WTC11 (cell line): ENCODE results near the gene INVS.

Experiments used
- CREB1 ChIP-seq: sonication (generic); formaldehyde crosslinking; IDR thresholded peaks from 2 replicates; pipeline ENCODE4 v1.8.0; 2023; ENCODE audit warnings: mild to moderate bottlenecking, missing genetic modification reagents
- NFE2L1 ChIP-seq: sonication (generic); formaldehyde crosslinking; IDR thresholded peaks from 2 replicates; pipeline ENCODE4 v1.8.1; 2023; ENCODE audit warnings: missing genetic modification reagents
- NR1H2 ChIP-seq: sonication (generic); formaldehyde crosslinking; IDR thresholded peaks from 2 replicates; pipeline ENCODE4 v1.9.0; 2021; ENCODE audit warnings: mild to moderate bottlenecking, moderate library complexity, missing genetic modification reagents
- TCF7 ChIP-seq: sonication (generic); formaldehyde crosslinking; IDR thresholded peaks from 2 replicates; pipeline ENCODE4 v1.8.0; 2022; ENCODE audit warnings: mild to moderate bottlenecking, low read depth, missing genetic modification reagents, moderate library complexity
- ZNF121 ChIP-seq: sonication (generic); formaldehyde crosslinking; IDR thresholded peaks from 2 replicates; pipeline ENCODE4 v1.8.0; 2023; ENCODE audit warnings: missing genetic modification reagents
- TF ChIP-seq, protein P1 (sequence below): sonication (generic); formaldehyde crosslinking; IDR thresholded peaks from 2 replicates; pipeline ENCODE4 v1.8.0; 2022; ENCODE audit warnings: mild to moderate bottlenecking, missing genetic modification reagents
- TF ChIP-seq, protein P2 (sequence below): fragments of 200-600 bp; IDR thresholded peaks from 2 replicates; pipeline ENCODE4 v1.8.0; 2022; ENCODE audit warnings: antibody characterized with exemption
- TF ChIP-seq, protein P3 (sequence below): sonication (generic); formaldehyde crosslinking; conservative IDR thresholded peaks from 2 replicates; pipeline ENCODE4 v1.8.1; 2022; ENCODE audit warnings: mild to moderate bottlenecking, missing genetic modification reagents
- TF ChIP-seq, protein P4 (sequence below): fragments of 250-450 bp; sonication (Bioruptor Pico); IDR thresholded peaks from 2 replicates; pipeline ENCODE4 v2.1.2; 2022; ENCODE audit warnings: mild to moderate bottlenecking, moderate library complexity
- TF ChIP-seq, protein P5 (sequence below): sonication (generic); formaldehyde crosslinking; IDR thresholded peaks from 2 replicates; pipeline ENCODE4 v1.8.0; 2023; ENCODE audit warnings: missing genetic modification reagents, mild to moderate bottlenecking, borderline replicate concordance

DNA sequence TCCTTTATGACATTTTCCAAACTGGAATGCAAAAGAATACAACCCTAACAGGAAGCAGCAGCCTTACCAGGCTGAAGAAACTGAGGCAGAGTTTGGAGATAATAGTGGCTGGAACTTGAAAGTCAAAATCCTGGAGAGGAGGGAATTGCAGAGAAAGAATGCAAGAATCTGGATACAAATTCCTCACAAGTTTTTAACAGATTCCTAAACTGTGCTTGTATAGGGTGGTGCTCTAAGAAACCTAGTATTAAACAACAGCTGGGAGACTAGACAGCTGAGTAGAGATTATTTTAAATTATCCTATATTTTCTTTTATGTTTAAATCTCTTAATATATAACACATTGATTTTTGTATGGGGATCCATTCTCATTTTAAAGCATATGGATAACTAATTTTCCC, 30.7 kb downstream of the INVS start:
- TF ChIP-seq NR1H2 (CRISPR knock-in tag), result no peak
- TF ChIP-seq, protein P1, sequence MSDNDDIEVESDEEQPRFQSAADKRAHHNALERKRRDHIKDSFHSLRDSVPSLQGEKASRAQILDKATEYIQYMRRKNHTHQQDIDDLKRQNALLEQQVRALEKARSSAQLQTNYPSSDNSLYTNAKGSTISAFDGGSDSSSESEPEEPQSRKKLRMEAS (CRISPR knock-in tag), result no peak
- no peak for TF ChIP-seq CREB1 (CRISPR knock-in tag)
- TF ChIP-seq, protein P2, sequence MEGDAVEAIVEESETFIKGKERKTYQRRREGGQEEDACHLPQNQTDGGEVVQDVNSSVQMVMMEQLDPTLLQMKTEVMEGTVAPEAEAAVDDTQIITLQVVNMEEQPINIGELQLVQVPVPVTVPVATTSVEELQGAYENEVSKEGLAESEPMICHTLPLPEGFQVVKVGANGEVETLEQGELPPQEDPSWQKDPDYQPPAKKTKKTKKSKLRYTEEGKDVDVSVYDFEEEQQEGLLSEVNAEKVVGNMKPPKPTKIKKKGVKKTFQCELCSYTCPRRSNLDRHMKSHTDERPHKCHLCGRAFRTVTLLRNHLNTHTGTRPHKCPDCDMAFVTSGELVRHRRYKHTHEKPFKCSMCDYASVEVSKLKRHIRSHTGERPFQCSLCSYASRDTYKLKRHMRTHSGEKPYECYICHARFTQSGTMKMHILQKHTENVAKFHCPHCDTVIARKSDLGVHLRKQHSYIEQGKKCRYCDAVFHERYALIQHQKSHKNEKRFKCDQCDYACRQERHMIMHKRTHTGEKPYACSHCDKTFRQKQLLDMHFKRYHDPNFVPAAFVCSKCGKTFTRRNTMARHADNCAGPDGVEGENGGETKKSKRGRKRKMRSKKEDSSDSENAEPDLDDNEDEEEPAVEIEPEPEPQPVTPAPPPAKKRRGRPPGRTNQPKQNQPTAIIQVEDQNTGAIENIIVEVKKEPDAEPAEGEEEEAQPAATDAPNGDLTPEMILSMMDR, result no peak
- TF ChIP-seq, protein P3, sequence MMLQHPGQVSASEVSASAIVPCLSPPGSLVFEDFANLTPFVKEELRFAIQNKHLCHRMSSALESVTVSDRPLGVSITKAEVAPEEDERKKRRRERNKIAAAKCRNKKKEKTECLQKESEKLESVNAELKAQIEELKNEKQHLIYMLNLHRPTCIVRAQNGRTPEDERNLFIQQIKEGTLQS (CRISPR knock-in tag), result no peak
- TF ChIP-seq NFE2L1 (CRISPR knock-in tag), result no peak
- no peak for TF ChIP-seq ZNF121 (CRISPR knock-in tag)
- no peak for TF ChIP-seq TCF7 (CRISPR knock-in tag)
- TF ChIP-seq, protein P4, sequence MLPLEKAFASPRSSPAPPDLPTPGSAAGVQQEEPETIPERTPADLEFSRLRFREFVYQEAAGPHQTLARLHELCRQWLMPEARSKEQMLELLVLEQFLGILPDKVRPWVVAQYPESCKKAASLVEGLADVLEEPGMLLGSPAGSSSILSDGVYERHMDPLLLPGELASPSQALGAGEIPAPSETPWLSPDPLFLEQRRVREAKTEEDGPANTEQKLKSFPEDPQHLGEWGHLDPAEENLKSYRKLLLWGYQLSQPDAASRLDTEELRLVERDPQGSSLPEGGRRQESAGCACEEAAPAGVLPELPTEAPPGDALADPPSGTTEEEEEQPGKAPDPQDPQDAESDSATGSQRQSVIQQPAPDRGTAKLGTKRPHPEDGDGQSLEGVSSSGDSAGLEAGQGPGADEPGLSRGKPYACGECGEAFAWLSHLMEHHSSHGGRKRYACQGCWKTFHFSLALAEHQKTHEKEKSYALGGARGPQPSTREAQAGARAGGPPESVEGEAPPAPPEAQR, result no peak
- TF ChIP-seq, protein P5, sequence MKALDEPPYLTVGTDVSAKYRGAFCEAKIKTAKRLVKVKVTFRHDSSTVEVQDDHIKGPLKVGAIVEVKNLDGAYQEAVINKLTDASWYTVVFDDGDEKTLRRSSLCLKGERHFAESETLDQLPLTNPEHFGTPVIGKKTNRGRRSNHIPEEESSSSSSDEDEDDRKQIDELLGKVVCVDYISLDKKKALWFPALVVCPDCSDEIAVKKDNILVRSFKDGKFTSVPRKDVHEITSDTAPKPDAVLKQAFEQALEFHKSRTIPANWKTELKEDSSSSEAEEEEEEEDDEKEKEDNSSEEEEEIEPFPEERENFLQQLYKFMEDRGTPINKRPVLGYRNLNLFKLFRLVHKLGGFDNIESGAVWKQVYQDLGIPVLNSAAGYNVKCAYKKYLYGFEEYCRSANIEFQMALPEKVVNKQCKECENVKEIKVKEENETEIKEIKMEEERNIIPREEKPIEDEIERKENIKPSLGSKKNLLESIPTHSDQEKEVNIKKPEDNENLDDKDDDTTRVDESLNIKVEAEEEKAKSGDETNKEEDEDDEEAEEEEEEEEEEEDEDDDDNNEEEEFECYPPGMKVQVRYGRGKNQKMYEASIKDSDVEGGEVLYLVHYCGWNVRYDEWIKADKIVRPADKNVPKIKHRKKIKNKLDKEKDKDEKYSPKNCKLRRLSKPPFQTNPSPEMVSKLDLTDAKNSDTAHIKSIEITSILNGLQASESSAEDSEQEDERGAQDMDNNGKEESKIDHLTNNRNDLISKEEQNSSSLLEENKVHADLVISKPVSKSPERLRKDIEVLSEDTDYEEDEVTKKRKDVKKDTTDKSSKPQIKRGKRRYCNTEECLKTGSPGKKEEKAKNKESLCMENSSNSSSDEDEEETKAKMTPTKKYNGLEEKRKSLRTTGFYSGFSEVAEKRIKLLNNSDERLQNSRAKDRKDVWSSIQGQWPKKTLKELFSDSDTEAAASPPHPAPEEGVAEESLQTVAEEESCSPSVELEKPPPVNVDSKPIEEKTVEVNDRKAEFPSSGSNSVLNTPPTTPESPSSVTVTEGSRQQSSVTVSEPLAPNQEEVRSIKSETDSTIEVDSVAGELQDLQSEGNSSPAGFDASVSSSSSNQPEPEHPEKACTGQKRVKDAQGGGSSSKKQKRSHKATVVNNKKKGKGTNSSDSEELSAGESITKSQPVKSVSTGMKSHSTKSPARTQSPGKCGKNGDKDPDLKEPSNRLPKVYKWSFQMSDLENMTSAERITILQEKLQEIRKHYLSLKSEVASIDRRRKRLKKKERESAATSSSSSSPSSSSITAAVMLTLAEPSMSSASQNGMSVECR (CRISPR knock-in tag), result no peak
